Tibial nerve (tissue), 4 donors: ENCODE results near the gene NPY5R. TPM values are rescaled to one million over a fixed set of nuclear protein-coding genes. Genes with fewer than 3 reads are reported as not detected.

ENCODE experiments used
- DNase-seq, 2 donors: peaks; one replicate each; pipeline ENCODE4 v3.0.0-alpha.2; 2019; ENCODE audit warnings: low spot score in 2 of 2
- H3K27ac ChIP-seq, 4 donors: fragments of 200-600 bp; sonication (generic) in 3 of 4; one replicate each; pipeline ENCODE4 v1.5.1; 2017 to 2019; ENCODE audit warnings: mild to moderate bottlenecking in 1 of 4
- H3K27me3 ChIP-seq, 2 donors: fragments of 200-600 bp; sonication (generic) in 1 of 2; one replicate each; pipeline versions ENCODE4 v1.5.1 to v1.6.0; 2017 to 2019
- H3K36me3 ChIP-seq, 3 donors: fragments of 200-600 bp; sonication (generic); one replicate each; pipeline ENCODE4 v1.5.1; 2018 to 2019
- H3K4me1 ChIP-seq, 4 donors: fragments of 200-600 bp; sonication (generic) in 3 of 4; one replicate each; pipeline ENCODE4 v1.5.1; 2017 to 2019
- H3K4me3 ChIP-seq, 4 donors: fragments of 200-600 bp; sonication (generic) in 3 of 4; one replicate each; pipeline ENCODE4 v1.5.1; 2017 to 2019; ENCODE audit warnings: mild to moderate bottlenecking in 1 of 4, moderate library complexity in 1 of 4
- H3K9me3 ChIP-seq, 4 donors: fragments of 200-600 bp; sonication (generic) in 3 of 4; one replicate each; pipeline ENCODE4 v1.5.1; 2017 to 2019
- CTCF ChIP-seq, 5 experiments: fragments of 200-600 bp in 3 of 5; fragments of 450-650 bp in 2 of 5; sonication (generic) in 3 of 5; IDR thresholded peaks; one replicate each; pipeline ENCODE4 v1.5.1; 2016 to 2019; ENCODE audit warnings: antibody characterized with exemption in 5 of 5, mild to moderate bottlenecking in 3 of 5, moderate library complexity in 2 of 5
- EP300 ChIP-seq, 2 donors: sonication (generic); formaldehyde crosslinking; IDR thresholded peaks; one replicate each; pipeline ENCODE4 v1.6.1; 2017; ENCODE audit warnings: antibody characterized with exemption in 2 of 2, mild to moderate bottlenecking in 1 of 2
- POLR2A ChIP-seq, 2 donors: fragments of 450-650 bp; IDR thresholded peaks; one replicate each; pipeline ENCODE4 v1.6.1; 2017; ENCODE audit warnings: antibody characterized with exemption in 2 of 2, mild to moderate bottlenecking in 2 of 2, moderate library complexity in 2 of 2
- WGBS, 2 donors: methylation state at CpG; one replicate each; pipeline ENCODE4 v1.1.5; 2018; 5-methylcytosine and 5-hydroxymethylcytosine counted together
- total RNA-seq, 4 donors: library from RNA; depleted of rRNA; stranded (reverse); fragments of >200 nt; gene quantifications; one replicate each; pipeline ENCODE4 v1.1.0, GENCODE V29; 2016

NPY5R gene
- total RNA-seq, 4 donors from 2014 or later = 0.21 to 1.1 (median 0.65) TPM

- Histone ChIP-seq H3K27ac (no peak overlapping the region), H3K36me3 (no peaks in the 10 kb centered on the region), H3K4me1 (no peaks in the 10 kb centered on the region), H3K27me3 (no peaks in the 10 kb centered on the region), H3K9me3 (no peaks in the 10 kb centered on the region), H3K4me3 (no peak overlapping the region)
- TF ChIP-seq CTCF (IDR thresholded peaks at IDR 0.05) (no peak), EP300 (IDR thresholded peaks at IDR 0.05) (no peak), POLR2A (IDR thresholded peaks at IDR 0.05) (no peak)
- no peak for DNase-seq
These were observed 51.4 kb downstream of the NPY5R start for GRCh38 chr4:163395055-163395454.

- WGBS, 2 donors = 77% methylated on average over 5 of the region's 5 CpGs
- H3K4me3 ChIP-seq = peak overlapping the region in 2 of 4 donors; percentile 4 to 11
These were observed 52.1 kb downstream of the NPY5R start for GRCh38 chr4:163395758-163396157.

GRCh38 chr4:163398238-163398637 is 54.5 kb downstream of the NPY5R start:
- H3K27ac ChIP-seq = no peak overlapping the region
- no peak for TF ChIP-seq POLR2A (IDR thresholded peaks at IDR 0.05)
- TF ChIP-seq EP300 (IDR thresholded peaks at IDR 0.05) = no peak
- no peak for TF ChIP-seq CTCF (IDR thresholded peaks at IDR 0.05)
- no peaks in the 10 kb centered on the region for H3K4me1 ChIP-seq
- no peaks in the 10 kb centered on the region for H3K9me3 ChIP-seq
- no peaks in the 10 kb centered on the region for H3K36me3 ChIP-seq
- no peak for DNase-seq
- no peaks in the 10 kb centered on the region for H3K27me3 ChIP-seq
- H3K4me3 ChIP-seq = no peak overlapping the region

More at GRCh38 chr4:163395758-163396157, 52.1 kb downstream of the NPY5R start:
- Histone ChIP-seq H3K27me3 (no peaks in the 10 kb centered on the region), H3K4me1 (no peaks in the 10 kb centered on the region), H3K36me3 (no peaks in the 10 kb centered on the region), H3K9me3 (no peaks in the 10 kb centered on the region), H3K27ac (no peak overlapping the region)
- no peak for TF ChIP-seq EP300 (IDR thresholded peaks at IDR 0.05)
- no peak for TF ChIP-seq CTCF (IDR thresholded peaks at IDR 0.05)
- no peak for TF ChIP-seq POLR2A (IDR thresholded peaks at IDR 0.05)
- DNase-seq = no peak

- H3K4me3 ChIP-seq = no peak overlapping the region
- no peaks in the 10 kb centered on the region for H3K36me3 ChIP-seq
- H3K27me3 ChIP-seq = no peaks in the 10 kb centered on the region
- no peaks in the 10 kb centered on the region for H3K9me3 ChIP-seq
- no peak for TF ChIP-seq CTCF (IDR thresholded peaks at IDR 0.05)
- TF ChIP-seq POLR2A (IDR thresholded peaks at IDR 0.05) = no peak
- no peak for TF ChIP-seq EP300 (IDR thresholded peaks at IDR 0.05)
- H3K4me1 ChIP-seq = peaks cover 0 to 7% (median 5%) of the 10 kb centered on the region in 4 donors
- no peak overlapping the region for H3K27ac ChIP-seq
- no peak for DNase-seq
- 88 to 90% methylated on average over 4 of the region's 4 CpGs for WGBS, 2 donors
These were observed 57.2 kb downstream of the NPY5R start for GRCh38 chr4:163400911-163401310.

Other genes starting within 250 kb of the NPY5R start
- 10 to 100 TPM; 30.9 to 50.0 (median 34.1) TPM for gene NAF1, start 177.0 kb upstream of the NPY5R start, total RNA-seq
- gene NPY1R, start 11.3 kb upstream of the NPY5R start, total RNA-seq = 1 to 10 TPM; 3.6 to 9.4 (median 6.6) TPM
- gene TKTL2, start 129.9 kb downstream of the NPY5R start, total RNA-seq = not detected
- 10 to 100 TPM; 14.5 to 39.9 (median 27.2) TPM for gene TMA16, start 150.8 kb downstream of the NPY5R start, total RNA-seq